Astrocyte (in vitro differentiated cells and primary cell): ENCODE results near the gene BNIPL. TPM values are rescaled to one million over a fixed set of nuclear protein-coding genes. Genes with fewer than 3 reads are reported as not detected.

ENCODE experiments used
- DNase-seq: peaks from one replicate; pipeline ENCODE4 v3.0.0-alpha.2; 2010; ENCODE audit warnings: low read depth
- FAIRE-seq: peaks from 2 replicates; lab custom pipeline; 2011; peaks lifted over from hg19 to GRCh38; lab: Jason Lieb, UNC
- H2AFZ ChIP-seq: 2 replicates; pipeline ENCODE4 v1.6.0; 2012; ENCODE audit warnings: low read depth, low read length, inconsistent platforms
- H3K27ac ChIP-seq: 2 replicates; pipeline ENCODE4 v1.5.1; 2011; ENCODE audit warnings: low read depth, low read length, inconsistent platforms
- H3K27me3 ChIP-seq: 2 replicates; pipeline ENCODE4 v1.6.0; 2011; ENCODE audit warnings: low read length, inconsistent platforms; ENCODE audit not compliant: insufficient read depth
- H3K36me3 ChIP-seq: 2 replicates; pipeline ENCODE4 v1.5.1; 2011; ENCODE audit warnings: low read length, inconsistent platforms; ENCODE audit not compliant: insufficient read depth
- H3K4me1 ChIP-seq: 2 replicates; pipeline ENCODE4 v1.5.1; 2011; ENCODE audit warnings: low read length, inconsistent platforms; ENCODE audit not compliant: insufficient read depth
- H3K4me2 ChIP-seq: 2 replicates; pipeline ENCODE4 v1.6.0; 2012; ENCODE audit warnings: low read length, inconsistent platforms
- H3K4me3 ChIP-seq: 2 replicates; pipeline ENCODE4 v1.5.1; 2011; ENCODE audit warnings: low read depth, mild to moderate bottlenecking, low read length, inconsistent platforms; ENCODE audit not compliant: insufficient read depth
- H3K79me2 ChIP-seq: 2 replicates; pipeline ENCODE4 v1.6.0; 2012; ENCODE audit warnings: mild to moderate bottlenecking, low read length, inconsistent platforms; ENCODE audit not compliant: insufficient read depth
- H3K9ac ChIP-seq: 2 replicates; pipeline ENCODE4 v1.6.0; 2012; ENCODE audit warnings: mild to moderate bottlenecking, low read length, inconsistent platforms
- H3K9me3 ChIP-seq: 2 replicates; pipeline ENCODE4 v1.5.1; 2012; ENCODE audit warnings: low read depth, mild to moderate bottlenecking, low read length, inconsistent platforms; ENCODE audit not compliant: insufficient read depth
- H4K20me1 ChIP-seq: 2 replicates; pipeline ENCODE4 v1.6.0; 2012; ENCODE audit warnings: low read length, inconsistent platforms; ENCODE audit not compliant: insufficient read depth
- H3K27ac Mint-ChIP-seq: one replicate; pipeline ENCODE4 v1.8.0; 2021; ENCODE audit warnings: mild to moderate bottlenecking, mixed read lengths; ENCODE audit not compliant: unreplicated experiment
- H3K27me3 Mint-ChIP-seq: one replicate; pipeline ENCODE4 v1.8.0; 2021; ENCODE audit warnings: low read depth, mixed read lengths; ENCODE audit not compliant: unreplicated experiment
- H3K36me3 Mint-ChIP-seq: one replicate; pipeline ENCODE4 v1.8.0; 2021; ENCODE audit warnings: low read depth, mixed read lengths; ENCODE audit not compliant: unreplicated experiment
- H3K4me1 Mint-ChIP-seq: one replicate; pipeline ENCODE4 v1.8.0; 2021; ENCODE audit warnings: low read depth, mixed read lengths; ENCODE audit not compliant: unreplicated experiment
- H3K4me3 Mint-ChIP-seq: one replicate; pipeline ENCODE4 v1.8.0; 2021; ENCODE audit warnings: mild to moderate bottlenecking, moderate library complexity, mixed read lengths; ENCODE audit not compliant: unreplicated experiment
- H3K9me3 Mint-ChIP-seq: one replicate; pipeline ENCODE4 v1.8.0; 2021; ENCODE audit warnings: mild to moderate bottlenecking, mixed read lengths; ENCODE audit not compliant: unreplicated experiment
- CTCF ChIP-seq: IDR thresholded peaks from 2 replicates; pipeline ENCODE4 v1.5.1; 2011; ENCODE audit warnings: low read depth, mild to moderate bottlenecking, inconsistent platforms, low read length, moderate library complexity; ENCODE audit not compliant: insufficient read depth
- EZH2 ChIP-seq: IDR thresholded peaks from 2 replicates; pipeline ENCODE4 v1.6.1; 2012; ENCODE audit warnings: mild to moderate bottlenecking, low read length, inconsistent platforms; ENCODE audit not compliant: insufficient read depth
- total RNA-seq: library from RNA; stranded (reverse); gene quantifications from 2 replicates; pipeline ENCODE4 v1.2.1, GENCODE V29; 2021

The BNIPL gene
- total RNA-seq, 1 donor from 2014 or later: 0.73 TPM

DNA sequence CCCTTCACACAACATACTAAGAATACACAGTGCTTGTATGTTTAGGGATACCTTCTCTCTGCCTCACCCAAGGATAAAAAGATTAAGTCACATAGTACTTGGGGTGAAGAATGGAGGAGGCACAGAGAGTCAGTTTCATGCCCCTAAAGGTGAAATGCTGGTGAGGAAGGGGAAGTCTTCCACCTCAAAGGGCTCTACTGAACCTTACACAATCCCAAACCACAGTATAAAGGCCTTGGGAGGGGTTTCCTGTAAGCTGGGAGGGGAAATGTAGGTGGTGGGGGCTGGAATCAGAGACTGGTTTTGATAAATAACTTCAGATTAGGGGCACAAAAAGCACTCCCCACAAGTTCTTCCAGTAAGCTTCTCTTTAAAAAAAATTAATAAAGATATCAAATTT lies 33.2 kb upstream of the BNIPL start:
- no peaks in the 10 kb centered on the region for H3K36me3 ChIP-seq
- H3K9ac ChIP-seq: no peak overlapping the region
- H3K9me3 ChIP-seq: no peaks in the 10 kb centered on the region
- H3K4me2 ChIP-seq: no peak overlapping the region
- Mint-ChIP-seq H3K27me3 (no peaks in the 10 kb centered on the region), H3K9me3 (no peaks in the 10 kb centered on the region), H3K4me3 (no peak overlapping the region), H3K4me1 (peaks cover 50% of the 10 kb centered on the region), H3K36me3 (peaks cover 5% of the 10 kb centered on the region), H3K27ac (no peak overlapping the region)
- no peak for FAIRE-seq
- DNase-seq: no peak
- H3K4me1 ChIP-seq: peaks cover 52% of the 10 kb centered on the region
- no peak overlapping the region for H3K27ac ChIP-seq
- H3K79me2 ChIP-seq: peaks cover 3% of the 10 kb centered on the region
- H3K27me3 ChIP-seq: no peaks in the 10 kb centered on the region
- H4K20me1 ChIP-seq: no peaks in the 10 kb centered on the region
- TF ChIP-seq CTCF (no peak), EZH2 (no peak)
- H3K4me3 ChIP-seq: no peak overlapping the region
- no peak overlapping the region for H2AFZ ChIP-seq

- peak overlapping the region; percentile 91 for H3K4me2 ChIP-seq
- H4K20me1 ChIP-seq: no peaks in the 10 kb centered on the region
- Mint-ChIP-seq H3K27ac (peak overlapping the region; percentile 99), H3K9me3 (no peaks in the 10 kb centered on the region), H3K4me3 (peak overlapping the region; percentile 89), H3K27me3 (no peaks in the 10 kb centered on the region), H3K36me3 (peaks cover 5% of the 10 kb centered on the region), H3K4me1 (peaks cover 37% of the 10 kb centered on the region)
- peak overlapping the region; percentile 63 for H3K27ac ChIP-seq
- H3K79me2 ChIP-seq: peaks cover 6% of the 10 kb centered on the region
- peak overlapping the region; percentile 82 for H2AFZ ChIP-seq
- peak overlapping the region; percentile 64 for H3K4me3 ChIP-seq
- no peak for DNase-seq
- H3K36me3 ChIP-seq: no peaks in the 10 kb centered on the region
- H3K9me3 ChIP-seq: no peaks in the 10 kb centered on the region
- H3K27me3 ChIP-seq: no peaks in the 10 kb centered on the region
- TF ChIP-seq EZH2 (no peak), CTCF (no peak)
- H3K9ac ChIP-seq: peak overlapping the region; percentile 83
- FAIRE-seq: no peak
- peaks cover 47% of the 10 kb centered on the region for H3K4me1 ChIP-seq
Measured at GRCh38 chr1:151005729-151006319, 30.6 kb upstream of the BNIPL start.

GRCh38 chr1:151006327-151007052 lies 29.9 kb upstream of the BNIPL start, which contains the start of gene MINDY1:
Gene MINDY1, minus strand, starts transcription at chr1:151006902. Its CDS starts 4,285 bp downstream, at chr1:151002617.
- Histone ChIP-seq H3K9ac (peak within 1 kb of the TSS; percentile 95), H3K27me3 (no peaks in the 10 kb centered on the region), H3K79me2 (peaks cover 6% of the 10 kb centered on the region), H3K9me3 (no peaks in the 10 kb centered on the region), H3K36me3 (no peaks in the 10 kb centered on the region), H4K20me1 (no peaks in the 10 kb centered on the region), H3K4me1 (peaks cover 47% of the 10 kb centered on the region), H3K27ac (peak within 1 kb of the TSS; percentile 85), H3K4me3 (peak within 1 kb of the TSS; percentile 64), H2AFZ (peak within 1 kb of the TSS; percentile 82), H3K4me2 (peak within 1 kb of the TSS; percentile 99)
- no peaks in the 10 kb centered on the region for H3K9me3 Mint-ChIP-seq
- DNase-seq: peak; percentile 81
- FAIRE-seq: no peak
- H3K36me3 Mint-ChIP-seq: peaks cover 5% of the 10 kb centered on the region
- peak within 1 kb of the TSS; percentile 99 for H3K27ac Mint-ChIP-seq
- H3K4me1 Mint-ChIP-seq: peaks cover 39% of the 10 kb centered on the region
- H3K4me3 Mint-ChIP-seq: peak within 1 kb of the TSS; percentile 95
- H3K27me3 Mint-ChIP-seq: no peaks in the 10 kb centered on the region
- TF ChIP-seq EZH2: no peak
- peak; percentile 47 for TF ChIP-seq CTCF
